SK-MEL-5 (cell line): ENCODE data around the gene MLN. TPM values are rescaled to one million over a fixed set of nuclear protein-coding genes. Genes with fewer than 3 reads are reported as not detected.

Experiments used
- DNase-seq: peaks from one replicate; pipeline ENCODE4 v3.0.0-alpha.2; 2016; ENCODE audit warnings: low read depth, low spot score
- in situ Hi-C: cut with HindIII; loops from 2 replicates; pipeline ENCODE4 v1.10.0; 2016; ENCODE audit warnings: low sequenced_read_pairs, high pct_unique_total_duplicates, low pct_unique_long_range_greater_than_20kb
- total RNA-seq: library from RNA; depleted of rRNA; stranded (reverse); fragments of >200 nt; shearing (Covaris generic); gene quantifications from 2 replicates; pipeline ENCODE4 v1.2.3, GENCODE V29; 2014

Gene MLN
- total RNA-seq, 1 experiment from 2014 or later = not detected

DNA sequence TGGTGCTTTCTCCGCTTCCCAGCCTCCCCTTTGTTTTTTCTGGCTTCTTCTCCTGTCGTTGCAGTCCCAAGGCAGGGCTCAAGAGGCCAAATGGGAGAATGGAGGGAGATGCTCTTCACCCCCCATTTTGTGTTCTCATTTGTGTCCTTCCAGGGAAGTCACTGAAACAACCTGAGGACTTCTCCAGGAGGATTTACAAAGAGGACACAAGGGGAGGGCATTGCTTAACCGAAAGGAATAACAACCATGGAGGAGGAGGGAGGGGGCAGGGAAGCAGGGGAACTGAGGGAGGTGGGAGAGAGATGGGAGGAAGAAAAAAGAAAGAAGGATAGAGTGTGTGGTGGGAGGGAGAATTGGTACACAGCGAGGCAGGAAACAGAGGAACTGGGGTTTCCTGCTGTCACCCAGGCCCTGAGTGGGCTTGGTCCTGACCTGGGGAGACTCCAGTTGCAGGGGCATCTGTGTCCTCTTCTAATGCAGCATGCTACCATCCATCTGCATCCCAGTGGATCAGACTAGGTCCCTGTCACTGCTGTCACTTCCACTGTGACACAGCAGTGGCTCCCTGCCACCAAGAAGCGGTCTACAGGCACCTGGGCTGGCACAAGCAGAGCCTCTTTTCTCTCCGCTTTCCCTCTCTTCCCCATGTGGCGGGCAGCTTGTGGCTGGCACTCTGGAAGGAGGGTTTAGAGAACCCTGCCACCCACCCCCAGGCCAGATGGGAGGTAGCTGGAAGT is 17.1 kb upstream of the MLN start:
- in situ Hi-C loops = no loop called here
- DNase-seq = no peak

GRCh38 chr6:33820243-33820642 is 16.4 kb upstream of the MLN start:
- in situ Hi-C loops = no loop called here
- DNase-seq = no peak

- no peak for DNase-seq
- in situ Hi-C loops = no loop called here
These were observed 15.2 kb upstream of the MLN start for GRCh38 chr6:33819021-33819420.

DNA sequence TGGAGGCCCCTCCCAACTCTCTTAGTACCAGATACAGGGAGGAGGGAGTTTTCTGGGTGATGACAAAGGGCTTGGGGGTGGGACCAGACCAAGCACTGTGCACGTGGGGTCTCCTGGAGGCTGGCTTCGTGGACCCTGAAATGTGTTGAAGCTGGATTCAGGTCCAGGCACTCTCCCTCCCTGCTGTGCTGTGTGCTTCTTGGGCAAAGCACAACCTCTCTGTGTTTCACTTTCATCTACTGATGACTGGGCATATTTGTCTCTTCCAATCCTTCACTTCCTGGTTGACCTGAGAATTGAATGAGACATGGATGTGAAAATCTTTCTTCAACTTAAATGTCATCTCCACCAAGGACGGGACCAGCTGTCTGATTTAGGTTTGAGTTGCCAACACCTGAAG is 14.5 kb upstream of the MLN start:
- in situ Hi-C loops = no loop called here
- DNase-seq = no peak

- in situ Hi-C loops = no loop called here
- no peak for DNase-seq
These were observed 13.7 kb upstream of the MLN start for GRCh38 chr6:33817489-33817888.

GRCh38 chr6:33816911-33817310 is 13.1 kb upstream of the MLN start:
- no peak for DNase-seq
- in situ Hi-C loops = no loop called here

GRCh38 chr6:33815854-33816253 is 12.1 kb upstream of the MLN start:
- DNase-seq = peak; percentile 70
- in situ Hi-C loops = no loop called here

- in situ Hi-C loops = no loop called here
- no peak for DNase-seq
These were observed 10.5 kb upstream of the MLN start for GRCh38 chr6:33813990-33814985.

DNA sequence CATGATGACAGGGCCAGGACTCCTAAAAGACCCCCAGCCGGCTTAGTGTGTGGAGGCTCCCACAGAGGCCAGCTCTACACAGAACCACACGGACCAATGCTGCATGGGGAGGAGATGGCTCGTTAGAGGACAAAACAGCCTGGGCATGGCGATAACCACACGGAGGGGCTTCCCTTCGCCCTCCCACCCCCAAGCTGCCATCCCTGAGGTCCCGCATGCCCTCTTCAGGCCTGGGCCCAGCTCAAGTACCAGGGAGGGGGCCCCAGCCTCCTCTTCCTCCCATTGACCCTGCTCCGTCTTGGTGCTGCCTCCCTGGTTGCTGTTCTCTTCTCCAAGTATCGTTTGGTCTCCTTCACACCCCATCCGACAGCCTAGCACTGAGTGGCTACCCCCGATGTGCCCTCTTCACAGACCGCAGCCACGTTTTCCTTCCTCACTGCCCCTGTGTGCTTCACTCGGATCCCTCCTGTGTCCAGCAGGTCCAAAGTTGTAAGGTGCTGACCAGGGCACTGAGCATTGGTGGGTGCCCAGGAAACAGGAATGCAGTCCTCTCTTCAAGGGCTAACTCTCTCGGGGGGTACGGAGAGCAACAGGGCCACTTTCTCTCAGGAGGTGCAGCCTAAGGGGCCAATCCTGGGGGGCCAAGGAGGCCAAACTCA is 9.6 kb upstream of the MLN start:
- in situ Hi-C loops = no loop called here
- DNase-seq = no peak

DNA sequence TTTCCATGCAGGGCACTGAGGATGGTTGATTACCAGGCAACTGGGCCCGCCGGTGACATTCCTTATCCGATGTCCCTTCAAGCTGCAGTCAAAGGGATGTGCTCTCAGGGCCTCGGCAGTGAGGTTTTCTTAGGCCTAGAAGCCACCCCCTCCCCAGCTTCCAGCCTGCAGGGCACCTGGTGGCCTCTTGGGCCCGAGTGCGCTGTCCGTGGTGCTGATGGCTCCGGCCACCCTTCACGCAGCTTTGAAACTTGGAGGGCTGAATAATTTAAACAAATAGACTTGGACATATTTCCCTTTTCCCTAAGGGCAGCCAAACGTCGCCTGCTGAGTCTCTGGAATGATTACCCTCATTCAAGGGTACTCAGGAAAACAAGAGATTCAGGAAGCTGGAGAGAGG is 8.9 kb upstream of the MLN start:
- in situ Hi-C loops = no loop called here
- DNase-seq = peak; percentile 34

- DNase-seq = no peak
- in situ Hi-C loops = no loop called here
These were observed 5.8 kb upstream of the MLN start for GRCh38 chr6:33809594-33809993.

DNA sequence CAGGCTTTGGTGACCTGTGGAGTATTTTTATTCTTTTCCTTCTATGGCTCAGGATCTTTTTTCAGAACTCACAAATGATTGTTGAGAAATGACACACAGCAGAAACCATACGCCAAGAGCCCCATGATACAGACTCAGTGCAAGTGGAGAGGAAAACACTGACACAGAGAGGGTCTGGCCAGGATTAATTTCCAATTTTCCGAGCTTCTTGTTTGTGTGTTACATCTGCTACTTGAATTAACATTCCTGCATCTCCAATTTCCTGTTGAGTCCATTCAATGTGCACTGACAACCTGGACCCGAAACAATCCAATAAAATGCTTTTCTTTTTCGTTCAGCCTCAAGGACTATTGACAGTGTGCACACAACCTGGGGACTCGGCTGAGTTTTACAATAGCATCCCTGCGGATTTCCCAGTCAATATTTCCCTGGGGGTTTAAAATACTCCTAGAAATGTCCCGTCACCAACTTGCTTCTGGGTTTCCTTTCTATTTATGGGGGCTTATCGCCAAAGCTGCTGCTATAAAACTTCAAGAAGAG is 4.9 kb upstream of the MLN start:
- in situ Hi-C loops = no loop called here
- no peak for DNase-seq

DNA sequence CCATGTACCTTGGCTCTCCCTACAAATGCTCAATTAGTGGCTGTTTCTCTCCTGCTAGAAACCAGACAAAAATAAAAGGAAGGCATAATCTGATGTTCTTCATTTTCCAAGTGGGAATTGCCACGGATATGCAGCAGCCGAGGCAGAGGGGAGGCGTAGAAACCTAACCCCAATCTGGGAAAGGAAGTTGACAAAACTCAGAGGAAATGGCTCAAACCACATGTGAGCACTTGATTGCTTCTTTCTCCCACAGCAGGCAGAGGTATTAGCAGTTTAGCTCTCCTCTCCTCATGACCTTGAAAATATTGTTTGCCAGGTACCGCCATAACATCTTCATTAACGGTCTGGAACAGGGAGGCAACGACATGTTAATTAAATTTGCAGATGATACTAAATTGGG is 3.8 kb upstream of the MLN start:
- DNase-seq = no peak
- in situ Hi-C loops = no loop called here

GRCh38 chr6:33806841-33807240 is 3.0 kb upstream of the MLN start:
- in situ Hi-C loops = no loop called here

GRCh38 chr6:33802186-33802958 is 1.4 kb downstream of the MLN start:
- no peak for DNase-seq
- in situ Hi-C loops = no loop called here

More at GRCh38 chr6:33806841-33807240, 3.0 kb upstream of the MLN start:
- DNase-seq = no peak

- in situ Hi-C loops = no loop called here
- DNase-seq = no peak
These were observed 2.2 kb downstream of the MLN start for GRCh38 chr6:33801611-33802010.

GRCh38 chr6:33800248-33800969 is 3.4 kb downstream of the MLN start:
- in situ Hi-C loops = no loop called here
- DNase-seq = no peak
